Endothelial cell of umbilical vein (primary cell): ENCODE measurements around the gene SLC2A2. TPM values are rescaled to one million over a fixed set of nuclear protein-coding genes. Genes with fewer than 3 reads are reported as not detected.

Experiments
- BruUV-seq: library from RNA; stranded (reverse); fragments of 400-500 nt; replicated peaks from 2 replicates; lab custom pipeline; 2021; lab: Mats Ljungman, UMichigan
- CTCF ChIA-PET: fragments of 300-600, 350-600 bp; sonication (Branson Sonifier 250); formaldehyde crosslinking; loops from one replicate; lab custom pipeline; 2021; ENCODE audit warnings: antibody characterized with exemption, inconsistent platforms; lab: Charles Lee
- POLR2A ChIA-PET: fragments of 300-600, 350-600 bp; sonication (Branson Sonifier 250); formaldehyde crosslinking; loops from one replicate; lab custom pipeline; 2021; ENCODE audit warnings: antibody characterized with exemption, inconsistent platforms; lab: Charles Lee
- DNase-seq: peaks from one replicate; pipeline ENCODE4 v3.0.0-alpha.2; 2011; ENCODE audit warnings: low read depth, low spot score
- FAIRE-seq: peaks from 2 replicates; lab custom pipeline; 2011; peaks lifted over from hg19 to GRCh38; lab: Jason Lieb, UNC
- H2AFZ ChIP-seq: 2 replicates; pipeline ENCODE4 v1.6.0; 2012; ENCODE audit warnings: low read depth, low read length, control low read depth, inconsistent platforms
- H3K27ac ChIP-seq: 2 replicates; pipeline ENCODE4 v1.5.1; 2011; ENCODE audit warnings: low read depth, mild to moderate bottlenecking, control low read depth, low read length, moderate library complexity; ENCODE audit not compliant: insufficient read depth
- H3K27me3 ChIP-seq, 2 experiments: 2 replicates each; pipeline versions ENCODE4 v1.6.0 to v1.6.1; 2011; ENCODE audit warnings: low read length in 2 of 2, mixed read lengths in 1 of 2; ENCODE audit not compliant: control insufficient read depth in 2 of 2, insufficient read depth in 2 of 2
- H3K36me3 ChIP-seq, 2 experiments: 2 replicates in 1 of 2; 3 replicates in 1 of 2; pipeline ENCODE4 v1.5.1; 2011; ENCODE audit warnings: low read length in 2 of 2, mild to moderate bottlenecking in 1 of 2, moderate library complexity in 1 of 2; ENCODE audit not compliant: control insufficient read depth in 2 of 2, insufficient read depth in 2 of 2; ENCODE audit errors: extremely low read depth in 1 of 2
- H3K4me1 ChIP-seq: 3 replicates; pipeline ENCODE4 v1.5.1; 2011; ENCODE audit warnings: mild to moderate bottlenecking, low read length; ENCODE audit not compliant: control insufficient read depth, insufficient read depth; ENCODE audit errors: extremely low read depth
- H3K4me2 ChIP-seq: 2 replicates; pipeline ENCODE4 v1.6.1; 2011; ENCODE audit warnings: low read length, control low read depth, mixed read lengths; ENCODE audit not compliant: insufficient read depth
- H3K4me3 ChIP-seq, 3 experiments: fragments of 200-600 bp in 1 of 3; sonication (generic), shearing (Covaris generic) in 1 of 3; replicated peaks in 1 of 3; 2 replicates each; pipeline ENCODE4 v1.5.1; 2011 to 2016; ENCODE audit warnings: control low read depth in 3 of 3, low read length in 3 of 3, mild to moderate bottlenecking in 2 of 3, inconsistent platforms in 1 of 3, low read depth in 1 of 3, moderate library complexity in 1 of 3; ENCODE audit not compliant: insufficient read depth in 1 of 3
- H3K79me2 ChIP-seq: 2 replicates; pipeline ENCODE4 v1.6.0; 2012; ENCODE audit warnings: low read length, inconsistent platforms; ENCODE audit not compliant: control insufficient read depth, insufficient read depth
- H3K9ac ChIP-seq: replicated peaks from 2 replicates; pipeline ENCODE3; 2011; ENCODE audit warnings: low read length, control low read depth; ENCODE audit not compliant: insufficient read depth; ENCODE audit errors: extremely low read depth
- H3K9me1 ChIP-seq: replicated peaks from 3 replicates; pipeline ENCODE4 v1.6.0; 2011; ENCODE audit warnings: mild to moderate bottlenecking, low read length; ENCODE audit not compliant: control insufficient read depth, insufficient read depth; ENCODE audit errors: extremely low read depth
- H3K9me3 ChIP-seq: replicated peaks from 2 replicates; pipeline ENCODE4 v1.5.1; 2012; ENCODE audit warnings: low read length, inconsistent platforms; ENCODE audit not compliant: control insufficient read depth, insufficient read depth
- H4K20me1 ChIP-seq: replicated peaks from 2 replicates; pipeline ENCODE3; 2011; ENCODE audit warnings: mild to moderate bottlenecking, low read length; ENCODE audit not compliant: control insufficient read depth, insufficient read depth; ENCODE audit errors: extremely low read depth
- FOS ChIP-seq: IDR thresholded peaks from 2 replicates; pipeline ENCODE4 v1.6.1; 2011; ENCODE audit warnings: mild to moderate bottlenecking, low read length, moderate library complexity, borderline replicate concordance; ENCODE audit not compliant: insufficient read depth
- GATA2 ChIP-seq: IDR thresholded peaks from 2 replicates; pipeline ENCODE4 v1.7.0; 2011; ENCODE audit warnings: low read depth, mild to moderate bottlenecking, moderate library complexity, mixed read lengths, low read length; ENCODE audit not compliant: insufficient read length, insufficient read depth
- JUN ChIP-seq: IDR thresholded peaks from 2 replicates; pipeline ENCODE4 v1.6.1; 2011; ENCODE audit warnings: borderline replicate concordance, low read depth; ENCODE audit not compliant: insufficient read length, insufficient read depth
- MYC ChIP-seq: IDR thresholded peaks from one replicate; pipeline ENCODE4 v1.6.1; 2011; ENCODE audit warnings: mild to moderate bottlenecking, low read depth, low read length
- POLR2A ChIP-seq: IDR thresholded peaks from 2 replicates; pipeline ENCODE4 v1.6.1; 2012; ENCODE audit warnings: low read depth, mild to moderate bottlenecking, control low read depth, low read length
- POLR2AphosphoS5 ChIP-seq: IDR thresholded peaks from 2 replicates; pipeline ENCODE4 v1.6.1; 2012; ENCODE audit warnings: low read depth, mild to moderate bottlenecking, control low read depth, low read length, moderate library complexity; ENCODE audit not compliant: insufficient read depth
- dilution Hi-C: fragments of 300-500 bp; cut with MboI; formaldehyde crosslinking; loops from one replicate; pipeline ENCODE4 v1.15.0; 2019; ENCODE audit warnings: low sequenced_read_pairs; ENCODE audit not compliant: extremely low pct_ligation_motif_present
- intact Hi-C: fragments of 100-400 bp; cut with micrococcal nuclease; formaldehyde crosslinking; loops from one replicate; pipeline ENCODE4 v1.10.0; 2022
- polyA plus RNA-seq, 4 experiments: library from polyadenylated mRNA; depleted of rRNA in 3 of 4; stranded (reverse) in 3 of 4; unstranded in 1 of 4; fragments of >200 nt; gene quantifications; 2 replicates each; pipeline versions ENCODE4 v1.2.1 to v1.2.3, GENCODE V29; 2011 to 2012; ENCODE audit warnings: missing spikeins in 1 of 4
- total RNA-seq: library from RNA; stranded (reverse); gene quantifications from 2 replicates; pipeline ENCODE4 v1.2.3, GENCODE V29; 2021
- TF ChIP-seq, protein P1 (sequence below), 2 donors: IDR thresholded peaks; 1 replicate in 1 of 2; 2 replicates in 1 of 2; pipeline ENCODE4 v1.5.1; 2011; ENCODE audit warnings: low read length in 2 of 2, mild to moderate bottlenecking in 2 of 2, moderate library complexity in 2 of 2, control low read depth in 1 of 2, inconsistent platforms in 1 of 2, low read depth in 1 of 2; ENCODE audit not compliant: insufficient read depth in 1 of 2; ENCODE audit errors: extremely low read depth in 1 of 2
- TF ChIP-seq, protein P2 (sequence below): IDR thresholded peaks from 2 replicates; pipeline ENCODE4 v1.6.1; 2011; ENCODE audit not compliant: insufficient read depth, insufficient read length

Gene SLC2A2
- total and polyA plus RNA-seq, 2 donors (not counting 3 experiments of a cell fraction or from before 2014, with no cell fraction given): not detected

DNA sequence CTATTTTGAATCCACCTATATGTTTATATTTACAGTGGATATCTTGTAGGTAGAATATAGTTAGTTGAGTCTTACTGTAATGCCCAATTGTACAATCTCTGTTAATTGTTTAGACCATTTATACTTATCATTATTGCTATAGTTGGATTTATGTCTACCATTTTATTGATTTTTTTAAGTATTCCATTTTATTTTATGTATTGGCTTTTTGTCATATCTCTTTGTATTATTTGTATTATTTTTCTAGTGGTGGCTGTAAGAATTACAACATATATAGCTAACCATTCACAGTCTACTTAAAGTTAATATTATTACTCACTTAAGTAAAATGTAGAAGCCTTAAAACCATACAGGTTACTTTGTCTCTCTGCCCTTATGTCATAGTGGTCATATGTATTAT is 46.1 kb downstream of the SLC2A2 start:
- no peak for FAIRE-seq
- no peak overlapping the region for H3K4me2 ChIP-seq
- POLR2A ChIA-PET: no interaction called here

DNA sequence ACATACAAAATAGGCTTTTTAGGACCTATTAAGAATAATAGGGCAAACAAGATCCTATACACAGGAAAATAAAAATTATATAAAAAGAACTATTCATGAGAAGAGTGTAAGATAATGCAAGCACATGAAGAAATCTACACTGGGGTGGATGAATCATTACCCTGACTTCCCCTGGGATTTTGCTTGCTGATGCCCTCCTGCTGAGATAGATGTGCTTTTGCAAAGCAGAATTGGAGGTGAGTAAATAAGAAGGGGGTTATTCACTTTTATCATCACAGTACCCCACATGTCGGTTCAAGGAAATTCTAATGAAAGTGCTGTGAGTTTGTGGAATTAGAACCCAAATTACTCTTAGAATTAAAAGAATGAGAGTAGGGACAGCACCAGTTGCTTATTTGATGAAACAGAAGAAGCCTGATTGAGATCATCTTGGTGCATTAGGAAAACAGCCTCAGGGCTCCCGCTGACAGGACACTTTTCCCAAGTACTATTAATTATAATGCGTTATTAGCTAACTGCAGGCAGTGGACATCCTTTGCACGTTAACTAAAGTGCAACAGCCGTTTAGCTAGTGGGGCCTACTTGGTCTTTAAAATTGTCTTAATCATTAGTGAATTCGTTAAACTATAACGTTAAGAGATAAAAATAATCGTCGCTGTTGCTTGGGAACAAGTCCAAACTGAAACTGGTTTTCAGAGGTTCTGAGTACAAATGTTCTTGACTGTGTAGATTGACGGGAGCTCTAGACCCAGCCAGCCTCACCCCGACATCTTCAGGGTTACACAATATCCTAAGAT is 48.4 kb downstream of the SLC2A2 start:
- intact Hi-C loops: no loop called here
- H4K20me1 ChIP-seq: no peaks in the 10 kb centered on the region
- H3K9me3 ChIP-seq: no peaks in the 10 kb centered on the region
- H3K9ac ChIP-seq: no peak overlapping the region
- no peak overlapping the region for H2AFZ ChIP-seq
- BruUV-seq: no TSS peak
- H3K27ac ChIP-seq: no peak overlapping the region
- DNase-seq (no peak), FAIRE-seq (no peak)
- no peak overlapping the region for H3K4me2 ChIP-seq
- H3K27me3 ChIP-seq: peaks cover 7 to 8% of the 10 kb centered on the region in 2 experiments
- CTCF ChIA-PET: no interaction called here
- H3K36me3 ChIP-seq: no peaks in the 10 kb centered on the region
- no peaks in the 10 kb centered on the region for H3K9me1 ChIP-seq
- H3K4me1 ChIP-seq: no peaks in the 10 kb centered on the region
- no peak overlapping the region for H3K4me3 ChIP-seq
- no peaks in the 10 kb centered on the region for H3K79me2 ChIP-seq
- POLR2A ChIA-PET: no interaction called here
- dilution Hi-C loops: no loop called here
- TF ChIP-seq POLR2A (no peak), GATA2 (no peak), POLR2AphosphoS5 (no peak), FOS (no peak), JUN (no peak), MYC (no peak)
- TF ChIP-seq, protein P1, sequence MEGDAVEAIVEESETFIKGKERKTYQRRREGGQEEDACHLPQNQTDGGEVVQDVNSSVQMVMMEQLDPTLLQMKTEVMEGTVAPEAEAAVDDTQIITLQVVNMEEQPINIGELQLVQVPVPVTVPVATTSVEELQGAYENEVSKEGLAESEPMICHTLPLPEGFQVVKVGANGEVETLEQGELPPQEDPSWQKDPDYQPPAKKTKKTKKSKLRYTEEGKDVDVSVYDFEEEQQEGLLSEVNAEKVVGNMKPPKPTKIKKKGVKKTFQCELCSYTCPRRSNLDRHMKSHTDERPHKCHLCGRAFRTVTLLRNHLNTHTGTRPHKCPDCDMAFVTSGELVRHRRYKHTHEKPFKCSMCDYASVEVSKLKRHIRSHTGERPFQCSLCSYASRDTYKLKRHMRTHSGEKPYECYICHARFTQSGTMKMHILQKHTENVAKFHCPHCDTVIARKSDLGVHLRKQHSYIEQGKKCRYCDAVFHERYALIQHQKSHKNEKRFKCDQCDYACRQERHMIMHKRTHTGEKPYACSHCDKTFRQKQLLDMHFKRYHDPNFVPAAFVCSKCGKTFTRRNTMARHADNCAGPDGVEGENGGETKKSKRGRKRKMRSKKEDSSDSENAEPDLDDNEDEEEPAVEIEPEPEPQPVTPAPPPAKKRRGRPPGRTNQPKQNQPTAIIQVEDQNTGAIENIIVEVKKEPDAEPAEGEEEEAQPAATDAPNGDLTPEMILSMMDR (IDR thresholded peaks at IDR 0.05; ENCODE audit: extremely low read depth in 1 of 2, insufficient read depth in 1 of 2, low read depth in 1 of 2, low read length in 2 of 2): no peak
- TF ChIP-seq, protein P2, sequence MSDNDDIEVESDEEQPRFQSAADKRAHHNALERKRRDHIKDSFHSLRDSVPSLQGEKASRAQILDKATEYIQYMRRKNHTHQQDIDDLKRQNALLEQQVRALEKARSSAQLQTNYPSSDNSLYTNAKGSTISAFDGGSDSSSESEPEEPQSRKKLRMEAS: no peak

More for the DNA sequence above, 46.1 kb downstream of the SLC2A2 start:
- TF ChIP-seq, protein P2: no peak
- TF ChIP-seq POLR2AphosphoS5 (no peak), MYC (no peak), FOS (no peak)
- no peaks in the 10 kb centered on the region for H3K4me1 ChIP-seq
- no peak overlapping the region for H3K9ac ChIP-seq
- dilution Hi-C loops: no loop called here
- no TSS peak for BruUV-seq
- no peaks in the 10 kb centered on the region for H4K20me1 ChIP-seq
- no peaks in the 10 kb centered on the region for H3K36me3 ChIP-seq
- H3K79me2 ChIP-seq: no peaks in the 10 kb centered on the region
- H2AFZ ChIP-seq: no peak overlapping the region
- CTCF ChIA-PET: interaction anchor here (0.7 to 1.7 kb wide), 7 partner anchors 9 to 156 kb away, joined by 3 to 4 read pairs (median 4); no protein-coding TSS in a partner anchor
- intact Hi-C loops: no loop called here
- H3K27ac ChIP-seq: no peak overlapping the region
- H3K27me3 ChIP-seq: peaks cover 6 to 7% of the 10 kb centered on the region in 2 experiments
- H3K9me3 ChIP-seq: no peaks in the 10 kb centered on the region
- no peak overlapping the region for H3K4me3 ChIP-seq
- H3K9me1 ChIP-seq: no peaks in the 10 kb centered on the region
- no peak for DNase-seq
